Stimulated activated CD8-positive, alpha-beta memory T cell treated with anti-CD3 and anti-CD28 coated beads, Interleukin-12 subunit alpha, Interleukin-12 subunit beta, amount 100 ng/mL, for 24 hours (primary cell): ENCODE measurements around the gene DYNLT4.

Source experiments
- DNase-seq: peaks from one replicate; pipeline ENCODE4 v3.0.0-alpha.2; 2020; ENCODE audit errors: extremely low read depth

The DYNLT4 gene

DNA sequence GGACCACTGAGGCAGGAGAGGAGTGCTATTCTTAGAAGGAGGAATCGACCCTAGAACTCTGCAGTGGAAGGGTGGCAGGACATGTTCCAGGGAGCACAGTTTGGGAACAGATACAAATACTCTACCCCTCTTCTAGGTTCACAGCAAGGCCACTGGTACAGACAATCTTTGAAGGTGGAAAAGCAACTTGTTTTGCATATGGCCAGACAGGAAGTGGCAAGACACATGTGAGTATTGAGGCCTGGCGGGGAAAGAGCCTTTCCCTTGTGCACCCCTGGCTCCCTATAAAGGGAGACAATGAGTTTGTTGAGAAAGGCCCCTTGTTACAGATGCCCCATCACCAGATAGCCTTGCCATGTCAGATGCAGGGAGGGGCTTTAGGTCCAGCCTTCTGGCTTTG is 49.7 kb downstream of the DYNLT4 start:
- DNase-seq: no peak
